Measurements from ENCODE around the gene AGBL5. TPM values are rescaled to one million over a fixed set of nuclear protein-coding genes. Genes with fewer than 3 reads are reported as not detected.

AGBL5 gene
- total RNA-seq, 1 experiment from 2014 or later = 28.1 TPM

- no peak for DNase-seq (ENCODE audit: low spot score)
These were observed 27.7 kb upstream of the AGBL5 start for GRCh38 chr2:27023740-27024139.

GRCh38 chr2:27024188-27024587, 27.3 kb upstream of the AGBL5 start:
- no peak for DNase-seq (ENCODE audit: low spot score)

DNA sequence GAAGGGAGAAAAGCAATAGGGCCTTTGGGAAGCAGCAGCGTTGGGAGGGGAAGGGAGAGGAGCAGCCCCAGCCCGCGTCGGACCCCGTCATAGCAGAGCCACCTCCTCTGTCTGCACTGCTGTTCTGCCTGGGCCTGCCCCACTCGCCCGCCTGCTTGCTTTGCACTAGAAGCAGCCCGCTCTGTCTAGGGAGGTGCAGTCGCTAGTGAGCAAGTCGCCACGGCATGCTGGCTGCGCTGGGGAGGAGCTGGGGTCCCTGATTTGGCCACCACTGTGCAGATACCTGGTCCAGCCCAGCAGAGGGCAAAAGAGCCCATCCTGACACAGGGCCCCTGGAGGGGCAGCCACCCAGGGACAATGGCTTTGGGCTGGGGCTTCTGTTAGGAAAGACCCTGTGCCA, 26.7 kb upstream of the AGBL5 start:
- no peak for DNase-seq (ENCODE audit: low spot score)

- DNase-seq (ENCODE audit: low spot score) = no peak
These were observed 26.1 kb upstream of the AGBL5 start for GRCh38 chr2:27025281-27025800.

- DNase-seq (ENCODE audit: low spot score) = no peak
These were observed 25.3 kb upstream of the AGBL5 start for GRCh38 chr2:27025861-27026851.

GRCh38 chr2:27027211-27027651, 24.2 kb upstream of the AGBL5 start:
- DNase-seq (ENCODE audit: low spot score) = no peak

GRCh38 chr2:27029051-27029450, 22.4 kb upstream of the AGBL5 start:
- no peak for DNase-seq (ENCODE audit: low spot score)

- peak; percentile 89 for DNase-seq (ENCODE audit: low spot score)
These were observed 18.8 kb upstream of the AGBL5 start, which contains the start of gene TMEM214 for GRCh38 chr2:27032495-27033252. Gene TMEM214 (plus strand): TSS chr2:27032965. CDS start chr2:27033016, 51 bp downstream.

GRCh38 chr2:27033253-27033852, 18.1 kb upstream of the AGBL5 start:
- DNase-seq (ENCODE audit: low spot score) = peak; percentile 20

GRCh38 chr2:27038012-27038411, 13.5 kb upstream of the AGBL5 start:
- DNase-seq (ENCODE audit: low spot score) = no peak

DNA sequence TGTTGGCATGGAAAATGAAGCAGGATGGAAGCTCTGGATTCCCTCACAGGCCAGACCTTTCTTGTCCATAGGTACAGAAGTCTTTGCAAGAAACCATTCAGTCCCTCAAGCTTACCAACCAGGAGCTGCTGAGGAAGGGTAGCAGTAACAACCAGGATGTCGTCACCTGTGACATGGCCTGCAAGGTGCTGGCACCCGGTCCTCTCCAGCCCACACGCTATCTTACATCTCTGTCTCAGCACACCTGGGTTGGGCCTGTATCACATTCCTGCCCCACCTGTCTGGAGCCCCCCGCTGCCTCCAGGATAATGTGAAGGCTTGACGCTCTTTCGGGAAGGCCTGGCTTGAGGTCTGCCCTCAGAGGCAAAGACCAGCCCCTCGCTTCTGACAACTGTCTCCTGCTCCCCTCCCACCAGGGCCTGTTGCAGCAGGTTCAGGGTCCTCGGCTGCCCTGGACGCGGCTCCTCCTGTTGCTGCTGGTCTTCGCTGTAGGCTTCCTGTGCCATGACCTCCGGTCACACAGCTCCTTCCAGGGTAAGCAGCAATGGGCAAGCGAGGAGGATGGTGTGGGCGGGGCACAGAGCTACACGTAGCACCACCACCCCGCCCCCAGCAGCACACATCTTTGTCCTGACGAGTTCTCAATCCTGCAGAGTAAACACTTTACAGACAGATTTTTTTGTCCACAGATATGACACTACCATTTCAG, 12.7 kb upstream of the AGBL5 start:
- no peak for DNase-seq (ENCODE audit: low spot score)

DNA sequence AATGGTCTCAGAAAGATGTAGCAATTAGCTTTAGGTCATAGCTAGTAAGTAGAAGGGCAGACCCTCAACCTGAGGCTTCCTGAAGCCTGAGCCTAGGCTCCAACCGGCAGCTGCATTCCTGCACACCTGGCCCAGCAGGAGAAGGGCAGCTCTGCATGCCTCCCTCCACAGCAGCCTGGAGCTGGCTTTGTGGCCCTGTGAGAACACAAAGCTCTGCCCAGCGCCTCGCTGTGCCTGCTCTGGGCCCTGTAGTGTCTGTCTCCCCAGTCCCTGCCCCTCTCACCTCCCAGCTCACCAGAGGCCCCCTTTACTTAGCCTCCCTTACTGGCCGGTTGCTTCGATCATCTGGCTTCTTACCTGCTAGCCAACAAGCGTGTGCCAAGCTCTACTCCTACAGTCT, 12.0 kb upstream of the AGBL5 start:
- DNase-seq (ENCODE audit: low spot score) = no peak

DNA sequence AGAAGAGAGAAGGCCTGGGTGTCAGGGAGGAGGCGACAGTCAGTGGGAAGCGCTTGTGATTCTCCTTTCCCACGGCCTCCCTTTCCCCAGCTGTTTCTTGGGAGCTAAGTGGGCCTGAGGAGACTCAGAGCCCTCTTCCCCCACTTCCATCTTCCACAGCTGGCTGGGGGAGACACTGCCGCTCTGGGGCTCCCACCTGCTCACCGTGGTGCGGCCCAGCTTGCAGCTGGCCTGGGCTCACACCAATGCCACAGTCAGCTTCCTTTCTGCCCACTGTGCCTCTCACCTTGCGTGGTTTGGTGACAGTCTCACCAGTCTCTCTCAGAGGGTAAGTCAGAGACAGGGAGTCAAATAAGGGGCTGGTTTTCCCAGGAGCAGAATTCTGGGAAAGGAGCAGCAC, 11.6 kb upstream of the AGBL5 start:
- no peak for DNase-seq (ENCODE audit: low spot score)

GRCh38 chr2:27040282-27040681, 11.2 kb upstream of the AGBL5 start:
- DNase-seq (ENCODE audit: low spot score) = no peak

DNA sequence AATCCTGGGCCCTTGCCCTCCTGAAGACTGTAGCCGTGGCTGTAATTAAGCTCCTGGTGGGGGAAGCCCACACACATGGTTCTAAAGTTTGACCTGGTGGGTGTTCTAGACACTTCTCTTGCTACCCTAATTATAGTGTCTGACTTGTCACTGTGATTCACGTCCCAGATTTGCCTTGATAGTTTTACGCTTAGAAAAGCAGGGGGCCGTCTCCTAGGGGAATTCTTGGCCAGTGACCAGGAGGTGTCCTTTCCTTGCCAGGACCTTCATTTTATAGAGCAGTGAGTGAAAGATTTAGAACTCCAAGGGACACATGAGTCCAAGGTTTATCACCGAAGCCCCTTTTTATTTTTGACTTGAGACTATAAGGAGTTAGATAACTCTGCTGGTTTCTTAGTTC, 9.7 kb upstream of the AGBL5 start:
- no peak for DNase-seq (ENCODE audit: low spot score)

DNA sequence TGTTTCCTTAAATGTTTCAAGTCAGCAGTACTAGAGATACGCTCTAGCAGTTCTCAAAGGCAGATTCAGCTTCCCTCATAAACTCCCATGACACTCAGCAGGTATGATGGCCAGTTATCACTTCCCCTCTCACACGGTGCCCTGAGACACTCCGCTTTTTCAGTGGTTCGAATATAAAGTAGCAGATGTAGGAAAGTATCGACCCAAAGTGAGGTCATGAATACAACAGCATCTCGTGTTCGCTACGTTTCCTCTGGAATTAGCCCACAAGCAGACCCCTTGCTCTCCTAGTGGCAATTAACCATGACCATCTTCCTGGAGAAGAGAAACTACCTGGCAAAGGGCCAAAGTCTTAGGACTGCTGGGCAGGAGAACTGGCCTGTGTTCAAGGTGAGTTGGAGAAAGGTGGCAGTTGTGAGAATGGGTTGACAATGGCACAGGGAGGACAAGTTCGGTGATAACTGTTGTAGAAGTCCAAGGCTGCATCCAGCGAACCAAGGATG, 9.3 kb upstream of the AGBL5 start:
- peak; percentile 22 for DNase-seq (ENCODE audit: low spot score)

- no peak for DNase-seq (ENCODE audit: low spot score)
These were observed 8.4 kb upstream of the AGBL5 start for GRCh38 chr2:27042985-27043634.

- DNase-seq (ENCODE audit: low spot score) = no peak
These were observed 1.8 kb upstream of the AGBL5 start for GRCh38 chr2:27049422-27050280.

GRCh38 chr2:27050281-27050995, 1.0 kb upstream of the AGBL5 start:
- peak; percentile 99 for DNase-seq (ENCODE audit: low spot score)

Measured in HT-29 (cell line).